ENCODE measurements around the gene COX4I2.

The COX4I2 gene

DNA sequence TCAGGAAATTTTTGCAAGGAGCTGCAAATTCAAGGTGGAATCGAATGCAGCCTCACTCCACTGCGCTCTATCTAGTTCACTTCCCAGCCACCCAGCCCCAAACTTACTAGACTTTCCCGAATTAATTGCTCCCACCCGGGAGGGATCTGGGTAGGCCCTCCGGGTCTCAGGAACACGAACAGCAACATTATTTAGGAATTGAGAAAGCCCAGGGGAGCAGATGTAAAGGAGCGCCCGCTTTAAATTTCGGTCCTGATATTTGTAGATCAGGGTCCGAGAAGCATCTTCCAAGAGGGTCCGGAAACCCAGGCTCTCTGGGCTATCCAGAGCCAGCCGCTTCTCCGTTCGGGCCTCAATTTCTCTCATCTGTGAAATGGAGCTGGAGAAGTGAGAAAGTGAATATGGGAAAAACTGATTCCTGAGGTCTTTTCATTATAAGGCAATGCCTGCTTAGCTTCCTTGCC is 33.1 kb upstream of the COX4I2 start:
- Histone ChIP-seq H3K9ac (ENCODE audit: low read length) (peak overlapping the region; percentile 28; the same call in 1 of the 2 replicates), H2AFZ (ENCODE audit: low read length) (peak overlapping the region; percentile 77), H3K27me3 (replicated peaks; ENCODE audit: insufficient read depth, low read length) (peaks cover 12% of the 10 kb centered on the region), H3K9me3 (replicated peaks; ENCODE audit: insufficient read depth, low read length) (no peaks in the 10 kb centered on the region), H3K4me2 (ENCODE audit: low read depth, low read length) (peak overlapping the region; percentile 96), H3K27ac (ENCODE audit: low read length) (no peak overlapping the region), H3K79me2 (ENCODE audit: low read length) (no peaks in the 10 kb centered on the region), H4K20me1 (ENCODE audit: insufficient read depth, low read length) (no peaks in the 10 kb centered on the region), H3K9me2 (replicated peaks; ENCODE audit: insufficient read depth, low read length) (no peaks in the 10 kb centered on the region), H3K4me1 (ENCODE audit: low read length) (no peaks in the 10 kb centered on the region; the same call in 1 of the 2 replicates), H3F3A (ENCODE audit: insufficient read depth, low read length) (0 out of 2 replicates have a peak, but pooled peaks cover 2% of the 10 kb centered on the region), H3K4me3 (ENCODE audit: low read length) (peak overlapping the region; percentile 77), H3K36me3 (replicated peaks; ENCODE audit: insufficient read depth, low read length) (no peaks in the 10 kb centered on the region)
- no peak for DNase-seq
- TF ChIP-seq EZH2phosphoT487 (IDR thresholded peaks at IDR 0.05; ENCODE audit: low read length) (no peak), EZH2 (optimal IDR thresholded peaks at IDR 0.05; ENCODE audit: low read depth, low read length) (no peak)
- TF ChIP-seq, protein P1, sequence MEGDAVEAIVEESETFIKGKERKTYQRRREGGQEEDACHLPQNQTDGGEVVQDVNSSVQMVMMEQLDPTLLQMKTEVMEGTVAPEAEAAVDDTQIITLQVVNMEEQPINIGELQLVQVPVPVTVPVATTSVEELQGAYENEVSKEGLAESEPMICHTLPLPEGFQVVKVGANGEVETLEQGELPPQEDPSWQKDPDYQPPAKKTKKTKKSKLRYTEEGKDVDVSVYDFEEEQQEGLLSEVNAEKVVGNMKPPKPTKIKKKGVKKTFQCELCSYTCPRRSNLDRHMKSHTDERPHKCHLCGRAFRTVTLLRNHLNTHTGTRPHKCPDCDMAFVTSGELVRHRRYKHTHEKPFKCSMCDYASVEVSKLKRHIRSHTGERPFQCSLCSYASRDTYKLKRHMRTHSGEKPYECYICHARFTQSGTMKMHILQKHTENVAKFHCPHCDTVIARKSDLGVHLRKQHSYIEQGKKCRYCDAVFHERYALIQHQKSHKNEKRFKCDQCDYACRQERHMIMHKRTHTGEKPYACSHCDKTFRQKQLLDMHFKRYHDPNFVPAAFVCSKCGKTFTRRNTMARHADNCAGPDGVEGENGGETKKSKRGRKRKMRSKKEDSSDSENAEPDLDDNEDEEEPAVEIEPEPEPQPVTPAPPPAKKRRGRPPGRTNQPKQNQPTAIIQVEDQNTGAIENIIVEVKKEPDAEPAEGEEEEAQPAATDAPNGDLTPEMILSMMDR (IDR thresholded peaks at IDR 0.05; ENCODE audit: low read length) = no peak

DNA sequence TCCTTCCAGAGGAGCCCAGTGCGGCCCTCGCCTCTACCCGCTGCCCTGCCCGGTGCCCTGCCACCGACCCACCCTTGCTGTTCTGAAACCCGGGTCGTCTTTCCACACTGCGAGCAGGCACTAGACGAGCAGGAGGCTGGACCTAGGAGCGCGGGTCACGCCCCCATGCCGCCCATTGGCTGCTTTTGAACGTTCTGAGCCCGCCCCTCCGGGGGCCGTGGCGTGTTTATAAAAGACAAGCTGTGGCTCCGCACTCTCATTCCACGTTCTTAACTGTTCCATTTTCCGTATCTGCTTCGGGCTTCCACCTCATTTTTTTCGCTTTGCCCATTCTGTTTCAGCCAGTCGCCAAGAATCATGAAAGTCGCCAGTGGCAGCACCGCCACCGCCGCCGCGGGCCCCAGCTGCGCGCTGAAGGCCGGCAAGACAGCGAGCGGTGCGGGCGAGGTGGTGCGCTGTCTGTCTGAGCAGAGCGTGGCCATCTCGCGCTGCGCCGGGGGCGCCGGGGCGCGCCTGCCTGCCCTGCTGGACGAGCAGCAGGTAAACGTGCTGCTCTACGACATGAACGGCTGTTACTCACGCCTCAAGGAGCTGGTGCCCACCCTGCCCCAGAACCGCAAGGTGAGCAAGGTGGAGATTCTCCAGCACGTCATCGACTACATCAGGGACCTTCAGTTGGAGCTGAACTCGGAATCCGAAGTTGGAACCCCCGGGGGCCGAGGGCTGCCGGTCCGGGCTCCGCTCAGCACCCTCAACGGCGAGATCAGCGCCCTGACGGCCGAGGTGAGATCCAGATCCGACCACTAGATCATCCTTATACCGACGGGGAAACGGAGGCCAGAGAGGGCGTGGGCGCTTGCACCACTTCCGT is 32.4 kb upstream of the COX4I2 start, which contains the start of gene ID1:
ID1 (plus strand) TSS at position 259 of the 871 bp plus-strand sequence; CDS start at position 358, 99 bp downstream.
- H4K20me1 ChIP-seq (ENCODE audit: insufficient read depth, low read length) = no peaks in the 10 kb centered on the region
- peak within 1 kb of the TSS; percentile 77 for H3K4me3 ChIP-seq (ENCODE audit: low read length)
- H2AFZ ChIP-seq (ENCODE audit: low read length) = peak within 1 kb of the TSS; percentile 77
- H3K79me2 ChIP-seq (ENCODE audit: low read length) = no peaks in the 10 kb centered on the region
- H3K9ac ChIP-seq (ENCODE audit: low read length) = peak within 1 kb of the TSS; percentile 39
- DNase-seq = peak; percentile 91
- H3K4me2 ChIP-seq (ENCODE audit: low read depth, low read length) = peak within 1 kb of the TSS; percentile 96
- peaks cover 12% of the 10 kb centered on the region for H3K27me3 ChIP-seq (replicated peaks; ENCODE audit: insufficient read depth, low read length)
- no peak within 1 kb of the TSS for H3K27ac ChIP-seq (ENCODE audit: low read length)
- H3K9me2 ChIP-seq (replicated peaks; ENCODE audit: insufficient read depth, low read length) = no peaks in the 10 kb centered on the region
- no peaks in the 10 kb centered on the region; the same call in 1 of the 2 replicates for H3K4me1 ChIP-seq (ENCODE audit: low read length)
- H3K9me3 ChIP-seq (replicated peaks; ENCODE audit: insufficient read depth, low read length) = no peaks in the 10 kb centered on the region
- no peak for TF ChIP-seq EZH2phosphoT487 (IDR thresholded peaks at IDR 0.05; ENCODE audit: low read length)
- TF ChIP-seq EZH2 (optimal IDR thresholded peaks at IDR 0.05; ENCODE audit: low read depth, low read length) = no peak
- TF ChIP-seq, protein P1 (IDR thresholded peaks at IDR 0.05; ENCODE audit: low read length) = no peak
- H3K36me3 ChIP-seq (replicated peaks; ENCODE audit: insufficient read depth, low read length) = no peaks in the 10 kb centered on the region
- 0 out of 2 replicates have a peak, but pooled peaks cover 2% of the 10 kb centered on the region for H3F3A ChIP-seq (ENCODE audit: insufficient read depth, low read length)

DNA sequence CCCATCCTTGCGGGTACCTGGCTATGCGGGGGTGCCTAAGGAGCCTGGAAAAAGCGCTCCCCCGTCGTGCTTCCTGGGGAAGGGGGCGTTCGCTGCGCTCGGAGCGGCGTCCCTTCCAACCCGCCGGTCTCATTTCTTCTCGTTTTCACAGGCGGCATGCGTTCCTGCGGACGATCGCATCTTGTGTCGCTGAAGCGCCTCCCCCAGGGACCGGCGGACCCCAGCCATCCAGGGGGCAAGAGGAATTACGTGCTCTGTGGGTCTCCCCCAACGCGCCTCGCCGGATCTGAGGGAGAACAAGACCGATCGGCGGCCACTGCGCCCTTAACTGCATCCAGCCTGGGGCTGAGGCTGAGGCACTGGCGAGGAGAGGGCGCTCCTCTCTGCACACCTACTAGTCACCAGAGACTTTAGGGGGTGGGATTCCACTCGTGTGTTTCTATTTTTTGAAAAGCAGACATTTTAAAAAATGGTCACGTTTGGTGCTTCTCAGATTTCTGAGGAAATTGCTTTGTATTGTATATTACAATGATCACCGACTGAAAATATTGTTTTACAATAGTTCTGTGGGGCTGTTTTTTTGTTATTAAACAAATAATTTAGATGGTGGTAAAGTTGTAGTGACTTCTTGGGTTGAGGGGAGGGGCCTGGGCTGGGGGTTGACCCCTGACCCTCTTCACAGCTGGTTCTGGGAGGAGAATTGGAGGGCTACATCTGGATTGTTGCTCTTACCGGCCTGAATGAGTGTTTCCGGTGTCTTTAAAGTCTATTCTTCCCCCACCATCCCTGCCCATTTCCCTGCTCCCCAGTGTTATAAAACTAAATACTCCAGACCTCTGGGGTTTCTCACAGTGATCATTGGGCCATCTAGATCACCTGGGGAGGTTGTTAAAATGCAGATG is 31.6 kb upstream of the COX4I2 start:
- H4K20me1 ChIP-seq (ENCODE audit: insufficient read depth, low read length) = no peaks in the 10 kb centered on the region
- H3K79me2 ChIP-seq (ENCODE audit: low read length) = no peaks in the 10 kb centered on the region
- peak overlapping the region; percentile 96 for H3K4me2 ChIP-seq (ENCODE audit: low read depth, low read length)
- no peak overlapping the region for H3K27ac ChIP-seq (ENCODE audit: low read length)
- no peaks in the 10 kb centered on the region; the same call in 1 of the 2 replicates for H3K4me1 ChIP-seq (ENCODE audit: low read length)
- H3F3A ChIP-seq (ENCODE audit: insufficient read depth, low read length) = 0 out of 2 replicates have a peak, but pooled peaks cover 2% of the 10 kb centered on the region
- DNase-seq = no peak
- no peaks in the 10 kb centered on the region for H3K36me3 ChIP-seq (replicated peaks; ENCODE audit: insufficient read depth, low read length)
- peaks cover 12% of the 10 kb centered on the region for H3K27me3 ChIP-seq (replicated peaks; ENCODE audit: insufficient read depth, low read length)
- H3K9ac ChIP-seq (ENCODE audit: low read length) = peak overlapping the region; percentile 39
- H3K9me3 ChIP-seq (replicated peaks; ENCODE audit: insufficient read depth, low read length) = no peaks in the 10 kb centered on the region
- H3K4me3 ChIP-seq (ENCODE audit: low read length) = peak overlapping the region; percentile 77
- TF ChIP-seq EZH2 (optimal IDR thresholded peaks at IDR 0.05; ENCODE audit: low read depth, low read length) (no peak), EZH2phosphoT487 (IDR thresholded peaks at IDR 0.05; ENCODE audit: low read length) (no peak)
- TF ChIP-seq, protein P1 (IDR thresholded peaks at IDR 0.05; ENCODE audit: low read length) = no peak
- peak overlapping the region; percentile 77 for H2AFZ ChIP-seq (ENCODE audit: low read length)
- no peaks in the 10 kb centered on the region for H3K9me2 ChIP-seq (replicated peaks; ENCODE audit: insufficient read depth, low read length)

Data from MM.1S (cell line).